HG02798 (cell line): Measurements from ENCODE around the gene COA8.

Experiments
- ATAC-seq: cut with Tn5 transposase; IDR thresholded peaks from one replicate; pipeline ENCODE4 v1.9.1; 2021; ENCODE audit warnings: mild to moderate bottlenecking; ENCODE audit not compliant: unreplicated experiment, poor library complexity

The COA8 gene

GRCh38 chr14:103535891-103536565, 26.7 kb upstream of the COA8 start:
- ATAC-seq, result no peak

- ATAC-seq, result no peak
These were observed 26.1 kb upstream of the COA8 start for GRCh38 chr14:103536693-103537092.

GRCh38 chr14:103537175-103537990, 25.4 kb upstream of the COA8 start:
- ATAC-seq, result no peak

- ATAC-seq, result no peak
These were observed 24.3 kb upstream of the COA8 start for GRCh38 chr14:103538291-103539055.

GRCh38 chr14:103539056-103539825, 23.5 kb upstream of the COA8 start:
- no peak for ATAC-seq

GRCh38 chr14:103540821-103541708, 21.7 kb upstream of the COA8 start:
- ATAC-seq, result no peak

- no peak for ATAC-seq
These were observed 20.8 kb upstream of the COA8 start for GRCh38 chr14:103541709-103542604.

GRCh38 chr14:103542605-103543088, 20.1 kb upstream of the COA8 start:
- no peak for ATAC-seq

- ATAC-seq, result no peak
These were observed 19.6 kb upstream of the COA8 start for GRCh38 chr14:103543140-103543539.

- ATAC-seq, result no peak
These were observed 18.9 kb upstream of the COA8 start for GRCh38 chr14:103543721-103544387.

GRCh38 chr14:103544388-103545218, 18.2 kb upstream of the COA8 start:
- ATAC-seq, result no peak

- ATAC-seq, result no peak
These were observed 17.4 kb upstream of the COA8 start for GRCh38 chr14:103545219-103545914.

- ATAC-seq, result no peak
These were observed 16.7 kb upstream of the COA8 start for GRCh38 chr14:103545915-103546651.

GRCh38 chr14:103546652-103547454, 15.9 kb upstream of the COA8 start:
- peak; percentile 54 for ATAC-seq

- ATAC-seq, result no peak
These were observed 15.3 kb upstream of the COA8 start for GRCh38 chr14:103547455-103547940.
